ENCODE data around the gene NR1H2. TPM values are rescaled to one million over a fixed set of nuclear protein-coding genes. Genes with fewer than 3 reads are reported as not detected.

The NR1H2 gene
- total and polyA plus RNA-seq, 2 experiments from 2014 or later = 41.4 to 55.9 TPM

DNA sequence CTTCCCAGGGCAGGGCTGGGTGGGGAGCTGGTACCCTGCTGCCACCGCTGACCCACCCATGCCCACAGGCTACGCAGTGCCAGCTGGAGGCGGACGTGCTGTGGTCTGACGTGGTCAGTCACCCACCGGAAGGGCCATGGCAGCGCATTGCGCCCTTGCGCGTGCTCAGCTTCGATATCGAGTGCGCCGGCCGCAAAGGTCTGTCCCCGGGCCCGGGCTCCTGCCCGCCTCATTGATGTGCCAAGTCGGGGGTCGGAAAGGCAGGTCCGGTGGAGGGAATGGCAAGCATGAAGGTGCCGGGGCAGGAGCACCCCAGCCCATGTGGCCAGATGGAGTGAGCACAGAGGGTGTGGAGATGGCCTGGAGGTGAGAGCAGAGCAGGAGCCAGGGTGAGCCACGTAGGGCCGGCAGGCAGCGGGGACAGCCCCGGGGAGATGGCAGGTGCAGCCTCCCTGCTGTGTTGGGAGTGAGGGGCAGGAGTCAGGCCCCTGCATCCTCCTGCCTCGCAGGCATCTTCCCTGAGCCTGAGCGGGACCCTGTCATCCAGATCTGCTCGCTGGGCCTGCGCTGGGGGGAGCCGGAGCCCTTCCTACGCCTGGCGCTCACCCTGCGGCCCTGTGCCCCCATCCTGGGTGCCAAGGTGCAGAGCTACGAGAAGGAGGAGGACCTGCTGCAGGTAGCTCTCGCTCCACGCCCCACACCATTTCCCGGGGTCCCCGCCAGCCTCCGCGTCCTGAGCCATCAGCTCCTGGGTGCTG, 26.5 kb downstream of the NR1H2 start:
- H3K9me3 ChIP-seq (ENCODE audit: low read depth) = no peaks in the 10 kb centered on the region
- no peak overlapping the region for H3K4me2 ChIP-seq
- no peaks in the 10 kb centered on the region for H3K79me2 ChIP-seq
- H3K9me2 ChIP-seq (replicated peaks; ENCODE audit: insufficient read depth) = no peaks in the 10 kb centered on the region
- no peaks in the 10 kb centered on the region for H3K36me3 ChIP-seq (replicated peaks; ENCODE audit: insufficient read depth, low read depth)
- TF ChIP-seq, protein P1, sequence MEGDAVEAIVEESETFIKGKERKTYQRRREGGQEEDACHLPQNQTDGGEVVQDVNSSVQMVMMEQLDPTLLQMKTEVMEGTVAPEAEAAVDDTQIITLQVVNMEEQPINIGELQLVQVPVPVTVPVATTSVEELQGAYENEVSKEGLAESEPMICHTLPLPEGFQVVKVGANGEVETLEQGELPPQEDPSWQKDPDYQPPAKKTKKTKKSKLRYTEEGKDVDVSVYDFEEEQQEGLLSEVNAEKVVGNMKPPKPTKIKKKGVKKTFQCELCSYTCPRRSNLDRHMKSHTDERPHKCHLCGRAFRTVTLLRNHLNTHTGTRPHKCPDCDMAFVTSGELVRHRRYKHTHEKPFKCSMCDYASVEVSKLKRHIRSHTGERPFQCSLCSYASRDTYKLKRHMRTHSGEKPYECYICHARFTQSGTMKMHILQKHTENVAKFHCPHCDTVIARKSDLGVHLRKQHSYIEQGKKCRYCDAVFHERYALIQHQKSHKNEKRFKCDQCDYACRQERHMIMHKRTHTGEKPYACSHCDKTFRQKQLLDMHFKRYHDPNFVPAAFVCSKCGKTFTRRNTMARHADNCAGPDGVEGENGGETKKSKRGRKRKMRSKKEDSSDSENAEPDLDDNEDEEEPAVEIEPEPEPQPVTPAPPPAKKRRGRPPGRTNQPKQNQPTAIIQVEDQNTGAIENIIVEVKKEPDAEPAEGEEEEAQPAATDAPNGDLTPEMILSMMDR (IDR thresholded peaks at IDR 0.05; ENCODE audit: poor library complexity) = no peak
- TF ChIP-seq EZH2phosphoT487 (IDR thresholded peaks at IDR 0.05; ENCODE audit: low read depth, severe bottlenecking, unreplicated experiment) (no peak), EZH2 (IDR thresholded peaks at IDR 0.05; ENCODE audit: borderline replicate concordance) (no peak)
- WGBS (ENCODE audit: low lambda C conversion rate, missing lambda C conversion rate) = 98% methylated on average over 34 of the region's 41 CpGs
- DNase-seq (ENCODE audit: low spot score) = no peak
- no peaks in the 10 kb centered on the region for H4K20me1 ChIP-seq (ENCODE audit: insufficient read depth, poor library complexity, severe bottlenecking)
- H3K4me3 ChIP-seq = no peak overlapping the region
- no peaks in the 10 kb centered on the region for H3K4me1 ChIP-seq (ENCODE audit: insufficient read depth)
- H3K27ac ChIP-seq = no peak overlapping the region
- H3K27me3 ChIP-seq = no peaks in the 10 kb centered on the region
- no peak overlapping the region for H2AFZ ChIP-seq

GRCh38 chr19:50406156-50406820, 30.0 kb downstream of the NR1H2 start:
- H3K4me3 ChIP-seq = no peak overlapping the region
- H3K4me2 ChIP-seq = no peak overlapping the region
- H3K9me2 ChIP-seq (replicated peaks; ENCODE audit: insufficient read depth) = no peaks in the 10 kb centered on the region
- H3K36me3 ChIP-seq (replicated peaks; ENCODE audit: insufficient read depth, low read depth) = no peaks in the 10 kb centered on the region
- H2AFZ ChIP-seq = no peak overlapping the region
- H3K4me1 ChIP-seq (ENCODE audit: insufficient read depth) = no peaks in the 10 kb centered on the region
- DNase-seq (ENCODE audit: low spot score) = no peak
- no peaks in the 10 kb centered on the region for H3K79me2 ChIP-seq
- H3K27ac ChIP-seq = no peak overlapping the region
- TF ChIP-seq EZH2phosphoT487 (IDR thresholded peaks at IDR 0.05; ENCODE audit: low read depth, severe bottlenecking, unreplicated experiment) (no peak), EZH2 (IDR thresholded peaks at IDR 0.05; ENCODE audit: borderline replicate concordance) (no peak)
- TF ChIP-seq, protein P1 (IDR thresholded peaks at IDR 0.05; ENCODE audit: poor library complexity) = no peak
- no peaks in the 10 kb centered on the region for H3K9me3 ChIP-seq (ENCODE audit: low read depth)
- WGBS (ENCODE audit: low lambda C conversion rate, missing lambda C conversion rate) = 93% methylated on average over 21 of the region's 22 CpGs
- no peaks in the 10 kb centered on the region for H4K20me1 ChIP-seq (ENCODE audit: insufficient read depth, poor library complexity, severe bottlenecking)
- H3K27me3 ChIP-seq = no peaks in the 10 kb centered on the region

DNA sequence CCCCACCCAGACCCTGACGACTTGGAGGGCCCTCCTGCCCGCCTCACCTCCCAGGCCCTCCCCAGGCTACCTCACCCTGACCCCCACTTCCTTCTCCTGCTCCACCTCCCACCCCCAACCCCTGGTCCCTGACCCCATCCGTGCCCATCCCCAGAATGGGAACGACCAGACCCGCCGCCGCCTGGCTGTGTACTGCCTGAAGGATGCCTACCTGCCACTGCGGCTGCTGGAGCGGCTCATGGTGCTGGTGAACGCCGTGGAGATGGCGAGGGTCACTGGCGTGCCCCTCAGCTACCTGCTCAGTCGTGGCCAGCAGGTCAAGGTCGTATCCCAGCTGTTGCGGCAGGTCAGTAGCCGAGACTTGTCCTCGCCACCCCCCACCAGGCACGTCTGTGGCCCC, 30.6 kb downstream of the NR1H2 start:
- H3K9me3 ChIP-seq (ENCODE audit: low read depth) = no peaks in the 10 kb centered on the region
- H3K27ac ChIP-seq = no peak overlapping the region
- H3K4me2 ChIP-seq = no peak overlapping the region
- H3K36me3 ChIP-seq (replicated peaks; ENCODE audit: insufficient read depth, low read depth) = no peaks in the 10 kb centered on the region
- no peak for DNase-seq (ENCODE audit: low spot score)
- WGBS (ENCODE audit: low lambda C conversion rate, missing lambda C conversion rate) = 95% methylated on average over 16 of the region's 19 CpGs
- no peaks in the 10 kb centered on the region for H3K9me2 ChIP-seq (replicated peaks; ENCODE audit: insufficient read depth)
- no peak overlapping the region for H2AFZ ChIP-seq
- no peak for TF ChIP-seq EZH2 (IDR thresholded peaks at IDR 0.05; ENCODE audit: borderline replicate concordance)
- TF ChIP-seq EZH2phosphoT487 (IDR thresholded peaks at IDR 0.05; ENCODE audit: low read depth, severe bottlenecking, unreplicated experiment) = no peak
- TF ChIP-seq, protein P1 (IDR thresholded peaks at IDR 0.05; ENCODE audit: poor library complexity) = no peak
- no peaks in the 10 kb centered on the region for H4K20me1 ChIP-seq (ENCODE audit: insufficient read depth, poor library complexity, severe bottlenecking)
- H3K4me3 ChIP-seq = no peak overlapping the region
- H3K27me3 ChIP-seq = no peaks in the 10 kb centered on the region
- no peaks in the 10 kb centered on the region for H3K79me2 ChIP-seq
- no peaks in the 10 kb centered on the region for H3K4me1 ChIP-seq (ENCODE audit: insufficient read depth)
